HG03103 (cell line): Measurements from ENCODE around the gene CTDSPL.
A peak's percentile ranks its signal among the peaks of the same experiment; 100 is the strongest.

Source experiments
- ATAC-seq: cut with Tn5 transposase; IDR thresholded peaks from one replicate; pipeline ENCODE4 v1.9.1; 2021; ENCODE audit warnings: low read depth; ENCODE audit not compliant: unreplicated experiment

Gene CTDSPL

DNA sequence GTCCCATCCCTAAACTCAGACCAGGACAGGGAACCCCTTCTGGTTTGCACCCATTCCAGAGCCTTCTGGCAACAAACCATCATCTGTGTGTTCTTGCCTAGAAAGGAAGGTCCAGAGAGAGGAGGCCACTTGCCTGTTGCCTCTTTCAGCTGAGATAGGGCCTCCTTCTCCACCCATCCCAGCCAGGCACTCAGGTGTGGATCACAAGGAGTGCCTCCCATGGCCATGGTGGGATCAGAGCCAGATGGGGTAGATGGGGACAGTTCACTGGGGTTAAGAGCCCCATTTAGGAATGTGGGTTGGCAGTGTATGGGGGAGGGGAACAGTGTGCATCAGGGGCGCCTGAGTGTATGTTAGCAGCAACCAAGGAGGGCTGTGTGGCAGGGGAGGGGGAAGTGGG lies 8.9 kb upstream of the CTDSPL start:
- ATAC-seq = no peak

- no peak for ATAC-seq
Measured at GRCh38 chr3:37853691-37854413, 7.8 kb upstream of the CTDSPL start.

DNA sequence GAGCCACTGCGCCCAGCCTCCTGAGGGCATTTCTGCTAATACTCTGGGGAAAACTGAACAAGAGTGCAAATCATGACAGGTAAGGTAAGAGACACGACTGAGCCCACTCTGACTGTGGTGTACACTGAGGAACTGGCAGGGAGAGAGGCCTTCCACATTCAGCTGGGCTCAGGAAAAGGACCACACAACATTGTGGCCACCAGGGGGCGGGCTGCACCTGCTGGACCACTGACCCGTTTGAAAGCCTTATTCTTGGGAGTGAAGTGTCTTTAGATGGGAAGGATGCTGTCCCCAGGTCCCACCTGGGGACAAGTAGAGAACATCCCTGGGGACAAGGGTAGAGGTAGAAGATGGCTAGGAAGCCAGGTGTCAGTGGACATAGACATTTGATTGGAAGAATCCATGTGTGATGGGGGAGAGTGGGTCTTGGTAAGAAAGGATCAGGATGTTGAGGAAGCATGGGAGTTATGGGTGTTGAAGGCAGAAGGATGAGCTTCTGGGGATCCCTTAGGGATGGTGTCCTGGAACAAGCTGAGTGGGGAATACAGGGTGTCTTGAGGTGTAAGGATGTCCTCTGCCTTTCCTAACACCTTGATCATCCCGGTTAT lies 6.2 kb upstream of the CTDSPL start:
- ATAC-seq = peak; percentile 44

- no peak for ATAC-seq
Measured at GRCh38 chr3:37856381-37856780, 5.3 kb upstream of the CTDSPL start.

- ATAC-seq = no peak
Measured at GRCh38 chr3:37858742-37859141, 2.9 kb upstream of the CTDSPL start.

- ATAC-seq = no peak
Measured at GRCh38 chr3:37859354-37859753, 2.3 kb upstream of the CTDSPL start.

- ATAC-seq = no peak
Measured at GRCh38 chr3:37859908-37860199, 1.8 kb upstream of the CTDSPL start.

DNA sequence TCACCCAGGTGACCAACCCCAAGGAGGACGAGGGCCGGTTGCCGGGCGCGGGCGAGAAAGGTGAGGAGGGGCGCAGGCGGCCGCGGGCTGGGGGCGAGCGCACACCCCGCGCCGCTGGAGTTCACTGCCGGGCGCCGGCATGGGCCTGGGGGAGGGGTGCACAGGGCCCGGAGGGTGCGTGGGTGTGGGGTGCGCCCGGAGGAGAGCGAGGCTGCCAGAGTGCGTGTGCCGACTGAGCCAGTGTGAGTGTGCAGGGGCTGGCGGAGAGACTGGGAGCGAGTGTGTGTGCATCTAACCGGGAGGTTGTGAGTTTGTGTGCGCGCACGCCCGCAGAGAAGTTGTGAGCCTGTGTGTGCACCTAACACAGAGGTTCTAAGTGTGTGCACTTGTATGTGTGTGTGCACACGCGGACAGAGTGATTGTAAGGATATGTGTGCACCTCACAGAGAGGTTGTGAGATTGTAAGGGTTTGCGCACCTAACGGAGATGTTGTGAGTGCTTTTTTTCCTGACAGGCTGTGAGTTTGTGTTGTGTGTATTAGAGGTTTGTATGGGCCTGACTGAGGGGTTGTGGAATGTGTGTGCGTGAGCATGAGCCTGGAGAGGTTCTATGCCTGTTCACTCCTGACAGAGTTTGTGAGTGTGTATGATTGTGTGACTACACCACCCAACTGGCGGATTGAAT lies 681 bp downstream of the CTDSPL start:
- ATAC-seq = no peak

DNA sequence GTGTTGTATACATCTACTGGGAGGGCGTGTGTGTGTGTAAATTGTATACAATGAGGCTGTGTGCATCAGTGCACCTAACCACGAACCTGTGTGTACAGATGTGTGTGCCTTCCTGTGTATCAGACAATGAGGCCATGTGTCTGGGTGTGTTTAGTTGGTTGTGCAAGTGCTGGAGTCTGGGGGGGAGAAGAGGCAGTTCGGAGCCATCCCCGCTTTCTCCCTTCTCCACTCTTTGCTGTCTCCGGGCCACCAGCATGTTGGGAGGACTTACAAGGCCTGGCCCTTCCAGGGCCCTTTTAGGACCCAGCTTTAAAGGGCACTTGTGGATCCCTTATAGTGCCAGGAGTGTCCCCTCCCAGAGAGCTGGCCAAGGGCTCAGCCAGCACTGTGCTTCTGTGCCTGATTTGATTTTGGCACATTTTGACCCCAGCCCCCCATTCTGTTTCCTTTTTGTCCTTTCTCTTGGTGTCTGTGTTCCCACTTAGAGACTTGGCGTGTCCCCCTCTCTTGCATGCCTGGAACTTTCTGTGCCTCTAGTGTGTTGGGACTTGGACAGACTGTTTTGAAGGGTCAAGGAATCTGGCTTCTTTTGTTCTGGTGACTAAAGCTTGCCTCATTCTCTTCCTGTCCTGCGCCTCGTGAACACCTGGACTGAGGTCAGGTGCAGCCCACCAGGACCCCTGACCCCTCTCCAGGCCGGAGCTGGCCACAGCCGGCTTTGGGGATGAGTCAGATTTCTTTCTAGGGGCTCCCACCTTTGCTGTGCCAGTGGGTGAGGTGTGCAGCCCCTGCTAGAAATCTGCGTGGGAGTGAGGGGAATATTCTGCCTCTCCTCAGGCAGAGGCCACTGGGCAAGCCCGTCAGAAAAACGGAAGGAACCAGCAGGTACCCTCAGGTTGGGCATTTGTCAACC lies 1.5 kb downstream of the CTDSPL start:
- no peak for ATAC-seq

DNA sequence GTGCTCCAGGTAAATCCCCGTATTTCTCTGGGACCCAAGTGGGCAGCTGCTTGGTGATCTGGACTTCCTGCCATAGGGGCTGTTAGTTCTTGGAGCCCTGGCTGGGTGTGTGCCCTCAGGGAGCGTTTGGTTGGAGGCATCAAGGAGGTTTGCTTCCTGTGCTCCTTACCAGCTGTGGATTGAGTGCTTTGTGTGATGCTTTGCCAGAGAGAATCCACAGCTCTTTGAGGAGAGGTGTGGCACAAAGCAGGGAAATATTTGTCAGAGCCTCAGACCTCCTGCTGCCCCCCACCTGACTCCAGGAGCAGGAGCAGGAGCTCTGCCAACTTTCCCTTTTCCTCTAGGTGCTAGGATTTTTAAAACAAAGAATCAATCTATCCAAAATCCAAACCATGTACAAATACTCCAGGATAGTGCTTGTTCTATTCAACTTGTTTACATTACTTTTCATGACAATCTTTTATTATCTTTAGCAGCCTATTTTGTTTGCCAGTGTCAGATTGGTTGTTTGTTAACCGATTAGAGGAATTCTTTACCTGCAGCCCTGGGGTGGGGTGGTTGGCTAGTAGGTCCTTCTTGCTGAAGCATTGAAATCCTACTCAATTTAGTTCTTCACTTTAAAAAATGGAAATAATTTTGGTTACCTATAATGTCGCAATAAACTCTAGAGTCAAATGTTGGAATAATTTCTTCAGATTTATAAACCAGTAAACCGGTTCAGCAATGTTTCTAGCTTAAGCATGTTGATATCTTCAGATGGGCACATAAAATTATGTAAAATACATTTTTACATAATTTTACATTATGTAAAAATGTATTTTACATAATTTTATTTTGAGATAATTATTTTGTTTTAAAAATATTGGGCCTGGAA lies 2.5 kb downstream of the CTDSPL start:
- ATAC-seq = no peak

- no peak for ATAC-seq
Measured at GRCh38 chr3:37864904-37865303, 3.2 kb downstream of the CTDSPL start.

GRCh38 chr3:37867144-37867543 lies 5.5 kb downstream of the CTDSPL start:
- ATAC-seq = no peak

DNA sequence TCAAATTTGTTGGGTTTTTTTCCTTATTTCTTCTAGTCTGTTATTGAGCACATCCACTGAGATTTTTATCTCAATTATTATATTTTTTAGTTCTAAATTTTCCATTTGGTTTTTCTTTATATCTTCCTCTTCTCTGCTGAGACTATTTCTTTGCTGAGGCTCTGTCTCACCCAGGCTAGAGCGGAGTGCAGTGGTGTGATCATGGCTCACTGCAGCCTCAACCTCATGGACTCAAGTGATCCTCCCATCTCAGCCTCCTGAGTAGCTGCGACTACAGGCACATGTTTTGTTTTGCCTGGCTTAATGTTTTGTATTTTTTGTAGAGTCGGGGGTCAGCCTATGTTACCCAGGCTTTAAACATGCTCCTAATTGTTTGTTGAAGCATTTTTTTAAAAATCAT lies 10.2 kb downstream of the CTDSPL start:
- ATAC-seq = no peak

DNA sequence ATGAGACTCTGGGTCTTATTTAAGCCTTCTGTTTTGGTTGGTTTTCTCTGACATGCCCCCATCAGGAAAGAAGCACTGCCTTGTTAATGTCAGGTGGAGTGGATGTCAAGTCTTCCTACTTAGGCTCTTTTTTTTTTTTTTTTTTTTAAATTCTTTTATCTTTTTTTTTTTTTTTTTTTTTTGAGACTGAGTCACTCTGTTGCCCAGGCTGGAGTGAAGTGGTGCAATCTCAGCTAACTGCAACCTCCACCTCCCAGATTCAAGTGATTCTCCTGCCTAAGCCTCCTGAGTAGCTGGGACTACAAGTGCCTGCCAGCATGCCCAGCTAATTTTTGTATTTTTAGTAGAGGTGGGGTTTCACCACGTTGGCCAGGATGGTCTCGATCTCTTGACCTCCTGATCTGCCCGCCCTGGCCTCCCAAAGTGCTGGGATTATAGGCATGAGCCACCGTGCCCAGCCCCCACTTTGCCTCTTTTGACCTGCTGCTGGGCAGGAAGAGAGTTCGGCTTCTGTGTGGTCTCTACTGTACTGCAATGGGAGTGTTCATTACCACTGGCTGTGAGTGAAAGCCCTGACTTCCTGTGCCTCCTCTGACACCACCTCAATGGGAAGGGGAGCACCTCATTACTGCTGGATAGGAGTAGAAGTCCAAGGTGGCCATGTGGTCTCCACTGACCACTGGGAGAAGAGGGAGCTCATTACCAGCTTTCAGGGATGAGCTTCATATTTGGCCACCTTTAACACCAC lies 10.9 kb downstream of the CTDSPL start:
- no peak for ATAC-seq

DNA sequence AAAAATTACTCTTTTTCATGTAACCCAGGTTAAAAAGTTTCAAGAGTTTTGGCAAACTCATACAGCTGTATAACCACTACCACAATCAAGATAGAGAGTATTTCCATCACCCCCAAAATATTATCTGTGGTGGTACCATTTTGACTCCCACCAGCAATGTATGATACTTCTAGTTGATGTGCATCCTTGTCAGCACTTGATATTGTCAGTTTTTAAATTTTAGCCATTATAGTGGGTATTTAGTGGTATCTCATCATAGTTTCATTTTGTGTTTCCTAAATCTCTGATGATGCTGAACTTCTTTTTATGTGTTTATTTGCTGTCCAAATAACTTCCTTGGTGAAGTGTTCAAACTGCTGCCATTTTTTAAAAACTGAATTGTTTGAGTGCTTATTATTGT lies 14.6 kb downstream of the CTDSPL start:
- no peak for ATAC-seq

GRCh38 chr3:37882711-37883110 lies 21.0 kb downstream of the CTDSPL start:
- ATAC-seq = no peak

DNA sequence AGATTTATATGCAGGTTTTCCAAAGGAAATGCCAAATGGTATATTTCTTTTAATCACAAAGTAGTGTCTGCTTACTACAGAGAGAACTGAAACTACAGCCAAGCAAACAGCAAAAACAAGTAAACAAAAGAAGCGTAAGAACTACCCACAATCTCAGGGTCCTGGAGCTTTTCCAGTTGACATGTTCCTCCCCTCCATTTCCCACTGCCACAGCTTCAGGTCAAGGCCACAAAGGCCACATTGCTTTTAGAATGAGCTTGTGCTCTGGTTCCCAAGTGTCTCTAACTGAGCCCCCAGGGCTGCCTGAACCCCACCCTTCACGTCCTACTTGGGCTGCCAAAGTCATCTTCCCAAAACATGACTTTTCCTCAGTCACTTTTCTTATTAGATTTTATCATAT lies 24.1 kb downstream of the CTDSPL start:
- no peak for ATAC-seq

- ATAC-seq = no peak
Measured at GRCh38 chr3:37886395-37886794, 24.7 kb downstream of the CTDSPL start.

DNA sequence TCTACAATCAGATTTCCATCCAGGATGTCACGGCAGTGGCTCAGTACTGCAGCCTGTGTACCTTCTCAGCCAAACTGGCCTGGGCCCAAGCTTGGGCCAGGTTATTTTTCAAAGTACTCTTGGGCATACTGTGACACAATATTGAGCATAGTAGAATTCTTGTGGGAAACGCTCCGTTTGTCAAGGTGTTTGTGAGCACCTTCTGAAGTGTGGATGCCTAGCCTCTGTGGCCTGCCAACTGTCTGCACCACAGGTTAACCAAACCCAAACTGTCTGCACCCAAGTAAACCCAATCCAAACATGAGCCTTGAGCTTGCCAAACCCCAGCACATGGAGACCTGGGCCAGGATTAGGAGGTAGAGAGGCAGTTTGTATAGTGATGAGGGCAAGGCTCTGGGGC lies 25.4 kb downstream of the CTDSPL start:
- no peak for ATAC-seq

DNA sequence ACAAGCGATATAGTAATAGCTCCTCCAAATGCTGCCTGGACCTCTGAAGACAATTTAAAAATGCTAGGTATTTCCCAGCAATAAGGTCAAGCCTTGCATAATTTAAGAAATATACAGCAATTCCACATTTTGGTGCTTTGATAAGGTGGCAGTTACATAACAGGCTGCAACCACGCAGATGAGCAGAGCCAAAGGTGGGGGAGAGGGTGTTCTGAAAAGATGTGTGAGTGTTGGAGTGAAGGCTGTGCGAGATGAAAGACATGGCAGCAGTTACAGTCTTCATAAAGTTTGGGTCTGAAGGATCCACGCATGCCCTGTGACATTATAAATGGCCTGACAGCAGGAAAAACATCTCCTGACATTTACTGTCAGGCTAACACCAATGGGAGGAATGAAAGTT lies 26.1 kb downstream of the CTDSPL start:
- no peak for ATAC-seq
